Trophoblast cell (in vitro differentiated cells and primary cell): Measurements from ENCODE around the gene SPATA2.

Experiments used
- DNase-seq, 2 donors: peaks; one replicate each; pipeline ENCODE4 v3.0.0-alpha.2; 2016
- H2AFZ ChIP-seq: 2 replicates; pipeline ENCODE4 v1.6.1; 2013; ENCODE audit warnings: low read length, moderate library complexity, mild to moderate bottlenecking; ENCODE audit not compliant: insufficient read depth, poor library complexity
- H2AK5ac ChIP-seq: 2 replicates; pipeline ENCODE4 v1.6.1; 2013; ENCODE audit warnings: mild to moderate bottlenecking, low read length
- H2BK120ac ChIP-seq: 2 replicates; pipeline ENCODE4 v1.6.1; 2013; ENCODE audit warnings: low read length, mild to moderate bottlenecking, moderate library complexity; ENCODE audit not compliant: insufficient read depth, poor library complexity
- H2BK12ac ChIP-seq: 2 replicates; pipeline ENCODE4 v1.6.1; 2013; ENCODE audit warnings: mild to moderate bottlenecking, low read length, moderate library complexity
- H2BK5ac ChIP-seq: 2 replicates; pipeline ENCODE4 v1.6.1; 2013; ENCODE audit warnings: low read length, low read depth, moderate library complexity, mild to moderate bottlenecking; ENCODE audit not compliant: poor library complexity
- H3K14ac ChIP-seq: 2 replicates; pipeline ENCODE4 v1.6.1; 2013; ENCODE audit warnings: mild to moderate bottlenecking, low read length
- H3K18ac ChIP-seq: 2 replicates; pipeline ENCODE4 v1.6.1; 2013; ENCODE audit warnings: mild to moderate bottlenecking, low read length
- H3K23ac ChIP-seq: 2 replicates; pipeline ENCODE4 v1.6.1; 2013; ENCODE audit warnings: low read length
- H3K27ac ChIP-seq: 2 replicates; pipeline ENCODE4 v1.5.1; 2013; ENCODE audit warnings: low read depth, mild to moderate bottlenecking, inconsistent platforms, low read length, moderate library complexity
- H3K27me3 ChIP-seq: 2 replicates; pipeline ENCODE4 v1.6.1; 2013; ENCODE audit warnings: inconsistent platforms, mild to moderate bottlenecking, low read length, moderate library complexity; ENCODE audit not compliant: insufficient read depth
- H3K36me3 ChIP-seq, 2 experiments: 1 replicate in 1 of 2; 2 replicates in 1 of 2; pipeline ENCODE4 v1.6.1; 2013; ENCODE audit warnings: low read length in 2 of 2, mild to moderate bottlenecking in 2 of 2, moderate library complexity in 1 of 2; ENCODE audit not compliant: insufficient read depth in 2 of 2, control insufficient read depth in 1 of 2
- H3K4ac ChIP-seq: 2 replicates; pipeline ENCODE4 v1.6.1; 2013; ENCODE audit warnings: low read depth, mild to moderate bottlenecking, low read length, moderate library complexity
- H3K4me1 ChIP-seq, 2 experiments: 1 replicate in 1 of 2; 2 replicates in 1 of 2; pipeline ENCODE4 v1.6.1; 2013; ENCODE audit warnings: low read length in 2 of 2, mild to moderate bottlenecking in 2 of 2, moderate library complexity in 1 of 2; ENCODE audit not compliant: insufficient read depth in 2 of 2, control insufficient read depth in 1 of 2
- H3K4me2 ChIP-seq: 2 replicates; pipeline ENCODE4 v1.6.1; 2013; ENCODE audit warnings: inconsistent platforms, mild to moderate bottlenecking, low read length, moderate library complexity
- H3K4me3 ChIP-seq: 2 replicates; pipeline ENCODE4 v1.5.1; 2013; ENCODE audit warnings: mild to moderate bottlenecking, low read depth, low read length, inconsistent platforms
- H3K79me1 ChIP-seq: one replicate; pipeline ENCODE4 v1.6.1; 2013; ENCODE audit warnings: low read length
- H3K79me2 ChIP-seq: 2 replicates; pipeline ENCODE4 v1.6.1; 2013; ENCODE audit warnings: low read length, mild to moderate bottlenecking; ENCODE audit not compliant: control insufficient read depth, insufficient read depth, poor library complexity
- H3K9ac ChIP-seq: 2 replicates; pipeline ENCODE4 v1.6.1; 2013; ENCODE audit warnings: mild to moderate bottlenecking, low read length
- H3K9me3 ChIP-seq: 2 replicates; pipeline ENCODE4 v1.6.1; 2013; ENCODE audit warnings: low read depth, mild to moderate bottlenecking, control low read depth, inconsistent platforms, low read length; ENCODE audit not compliant: insufficient read depth
- H4K12ac ChIP-seq: 2 replicates; pipeline ENCODE4 v1.6.1; 2013; ENCODE audit warnings: low read depth, mild to moderate bottlenecking, low read length, moderate library complexity
- H4K8ac ChIP-seq: 2 replicates; pipeline ENCODE4 v1.6.1; 2013; ENCODE audit warnings: low read depth, mild to moderate bottlenecking, low read length, moderate library complexity
- H4K91ac ChIP-seq: one replicate; pipeline ENCODE4 v1.6.1; 2013; ENCODE audit warnings: low read depth, mild to moderate bottlenecking, low read length, moderate library complexity
- WGBS: extraction: QIAGEN DNeasy Blood & Tissue Kit; methylation state at CpG from one replicate; pipeline ENCODE4 v1.1.7; 2013; ENCODE audit warnings: missing lambda C conversion rate; ENCODE audit not compliant: insufficient read length, insufficient coverage; ENCODE audit errors: extremely low coverage; 5-methylcytosine and 5-hydroxymethylcytosine counted together

Gene SPATA2

GRCh38 chr20:49889001-49889934 is 26.1 kb downstream of the SPATA2 start:
- H4K91ac ChIP-seq: no peak overlapping the region
- no peak overlapping the region for H4K12ac ChIP-seq
- no peaks in the 10 kb centered on the region for H3K79me1 ChIP-seq
- no peak overlapping the region for H3K4ac ChIP-seq
- no peaks in the 10 kb centered on the region for H3K4me1 ChIP-seq
- H3K79me2 ChIP-seq: no peaks in the 10 kb centered on the region
- no peak overlapping the region for H2BK120ac ChIP-seq
- no peak overlapping the region for H3K23ac ChIP-seq
- DNase-seq: no peak
- no peak overlapping the region for H4K8ac ChIP-seq
- no peak overlapping the region for H3K9ac ChIP-seq
- no peak overlapping the region for H2AFZ ChIP-seq
- no peak overlapping the region for H3K4me2 ChIP-seq
- no CpG with 5 or more reads among the region's 9 CpGs for WGBS
- peaks cover 13 to 18% of the 10 kb centered on the region in 2 experiments for H3K36me3 ChIP-seq
- no peak overlapping the region for H3K27ac ChIP-seq
- H2AK5ac ChIP-seq: no peak overlapping the region
- no peaks in the 10 kb centered on the region for H3K27me3 ChIP-seq
- H2BK5ac ChIP-seq: no peak overlapping the region
- no peak overlapping the region for H3K18ac ChIP-seq
- H3K9me3 ChIP-seq: no peaks in the 10 kb centered on the region
- no peak overlapping the region for H3K4me3 ChIP-seq
- no peak overlapping the region for H2BK12ac ChIP-seq
- H3K14ac ChIP-seq: no peak overlapping the region

GRCh38 chr20:49888212-49889000 is 26.9 kb downstream of the SPATA2 start:
- no CpG with 5 or more reads among the region's 18 CpGs for WGBS
- Histone ChIP-seq H3K4me1 (no peaks in the 10 kb centered on the region), H3K4ac (no peak overlapping the region), H2AFZ (no peak overlapping the region), H3K4me2 (no peak overlapping the region), H3K27ac (no peak overlapping the region), H4K8ac (no peak overlapping the region), H2BK120ac (no peak overlapping the region), H3K27me3 (no peaks in the 10 kb centered on the region), H3K4me3 (no peak overlapping the region), H4K91ac (no peak overlapping the region), H2BK12ac (no peak overlapping the region), H3K79me1 (no peaks in the 10 kb centered on the region), H2AK5ac (no peak overlapping the region), H3K36me3 (peaks cover 19 to 25% of the 10 kb centered on the region in 2 experiments), H4K12ac (no peak overlapping the region), H3K79me2 (no peaks in the 10 kb centered on the region), H3K9me3 (peaks cover 2% of the 10 kb centered on the region), H3K14ac (no peak overlapping the region), H3K9ac (no peak overlapping the region), H3K23ac (no peak overlapping the region), H3K18ac (no peak overlapping the region), H2BK5ac (no peak overlapping the region)
- DNase-seq: peak; percentile 35 to 78

GRCh38 chr20:49887251-49888211 is 27.8 kb downstream of the SPATA2 start:
- no CpG with 5 or more reads among the region's 32 CpGs for WGBS
- no peaks in the 10 kb centered on the region for H3K79me2 ChIP-seq
- no peaks in the 10 kb centered on the region for H3K79me1 ChIP-seq
- no peak overlapping the region for H2BK5ac ChIP-seq
- no peak overlapping the region for H3K9ac ChIP-seq
- H3K36me3 ChIP-seq: peaks cover 19 to 27% of the 10 kb centered on the region in 2 experiments
- no peak overlapping the region for H3K27ac ChIP-seq
- H3K27me3 ChIP-seq: no peaks in the 10 kb centered on the region
- no peak overlapping the region for H3K4ac ChIP-seq
- peaks cover 2% of the 10 kb centered on the region for H3K9me3 ChIP-seq
- no peak overlapping the region for H4K91ac ChIP-seq
- H3K18ac ChIP-seq: no peak overlapping the region
- H4K8ac ChIP-seq: no peak overlapping the region
- no peak overlapping the region for H3K4me3 ChIP-seq
- H2BK12ac ChIP-seq: no peak overlapping the region
- H3K14ac ChIP-seq: no peak overlapping the region
- no peak overlapping the region for H3K4me2 ChIP-seq
- H2AFZ ChIP-seq: no peak overlapping the region
- no peak overlapping the region for H2BK120ac ChIP-seq
- no peak overlapping the region for H3K23ac ChIP-seq
- no peak overlapping the region for H4K12ac ChIP-seq
- no peak for DNase-seq
- H3K4me1 ChIP-seq: no peaks in the 10 kb centered on the region
- no peak overlapping the region for H2AK5ac ChIP-seq
